ENCODE measurements around the gene TLE1. TPM values are rescaled to one million over a fixed set of nuclear protein-coding genes. Genes with fewer than 3 reads are reported as not detected.
A peak's percentile ranks its signal among the peaks of the same experiment; 100 is the strongest.

The TLE1 gene
- total and polyA plus RNA-seq, 2 experiments from 2014 or later, result 100 to 117 TPM

- DNase-seq (ENCODE audit: low spot score), result peak; percentile 75
- TF ChIP-seq EZH2phosphoT487 (IDR thresholded peaks at IDR 0.05; ENCODE audit: low read depth, severe bottlenecking, unreplicated experiment) (no peak), EZH2 (IDR thresholded peaks at IDR 0.05; ENCODE audit: borderline replicate concordance) (no peak)
- TF ChIP-seq, protein P1, sequence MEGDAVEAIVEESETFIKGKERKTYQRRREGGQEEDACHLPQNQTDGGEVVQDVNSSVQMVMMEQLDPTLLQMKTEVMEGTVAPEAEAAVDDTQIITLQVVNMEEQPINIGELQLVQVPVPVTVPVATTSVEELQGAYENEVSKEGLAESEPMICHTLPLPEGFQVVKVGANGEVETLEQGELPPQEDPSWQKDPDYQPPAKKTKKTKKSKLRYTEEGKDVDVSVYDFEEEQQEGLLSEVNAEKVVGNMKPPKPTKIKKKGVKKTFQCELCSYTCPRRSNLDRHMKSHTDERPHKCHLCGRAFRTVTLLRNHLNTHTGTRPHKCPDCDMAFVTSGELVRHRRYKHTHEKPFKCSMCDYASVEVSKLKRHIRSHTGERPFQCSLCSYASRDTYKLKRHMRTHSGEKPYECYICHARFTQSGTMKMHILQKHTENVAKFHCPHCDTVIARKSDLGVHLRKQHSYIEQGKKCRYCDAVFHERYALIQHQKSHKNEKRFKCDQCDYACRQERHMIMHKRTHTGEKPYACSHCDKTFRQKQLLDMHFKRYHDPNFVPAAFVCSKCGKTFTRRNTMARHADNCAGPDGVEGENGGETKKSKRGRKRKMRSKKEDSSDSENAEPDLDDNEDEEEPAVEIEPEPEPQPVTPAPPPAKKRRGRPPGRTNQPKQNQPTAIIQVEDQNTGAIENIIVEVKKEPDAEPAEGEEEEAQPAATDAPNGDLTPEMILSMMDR (IDR thresholded peaks at IDR 0.05; ENCODE audit: poor library complexity), result no peak
- Histone ChIP-seq H3K9me2 (replicated peaks; ENCODE audit: insufficient read depth) (no peaks in the 10 kb centered on the region), H3K27me3 (no peaks in the 10 kb centered on the region), H3K9me3 (ENCODE audit: low read depth) (no peaks in the 10 kb centered on the region), H3K4me2 (peak overlapping the region; percentile 56), H3K4me3 (no peak overlapping the region), H4K20me1 (ENCODE audit: insufficient read depth, poor library complexity, severe bottlenecking) (no peaks in the 10 kb centered on the region), H2AFZ (no peak overlapping the region), H3K4me1 (ENCODE audit: insufficient read depth) (peaks cover 17% of the 10 kb centered on the region), H3K79me2 (peaks cover 14% of the 10 kb centered on the region), H3K27ac (peak overlapping the region; percentile 89), H3K36me3 (replicated peaks; ENCODE audit: insufficient read depth, low read depth) (no peaks in the 10 kb centered on the region)
- 44% methylated on average over 23 of the region's 23 CpGs for WGBS (ENCODE audit: low lambda C conversion rate, missing lambda C conversion rate)
These were observed 76.1 kb downstream of the TLE1 start for GRCh38 chr9:81613002-81613812.

DNA sequence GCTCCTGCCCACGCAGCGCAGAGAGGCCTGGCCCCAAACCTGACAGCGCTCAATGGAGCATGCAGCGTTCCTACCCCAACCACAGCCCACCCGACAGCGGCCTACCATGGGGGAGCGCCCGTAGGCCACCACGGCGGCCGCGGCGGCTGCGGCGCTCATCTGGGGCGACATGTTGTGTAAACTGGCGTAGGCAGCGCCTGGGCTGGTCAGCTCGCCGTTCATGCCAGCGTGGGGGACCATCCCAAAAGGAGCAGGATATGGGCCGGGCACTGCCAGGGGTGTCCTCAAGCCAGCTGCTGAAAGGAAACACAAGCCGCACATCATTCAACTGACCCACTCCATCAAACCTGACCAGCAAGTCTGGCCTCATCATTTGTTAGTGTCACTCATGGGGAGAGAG lies 77.7 kb downstream of the TLE1 start:
- no peaks in the 10 kb centered on the region for H3K9me3 ChIP-seq (ENCODE audit: low read depth)
- H3K79me2 ChIP-seq, result peaks cover 21% of the 10 kb centered on the region
- peak overlapping the region; percentile 89 for H3K27ac ChIP-seq
- H3K4me2 ChIP-seq, result no peak overlapping the region
- no peak overlapping the region for H2AFZ ChIP-seq
- H3K4me1 ChIP-seq (ENCODE audit: insufficient read depth), result peaks cover 17% of the 10 kb centered on the region
- no peak overlapping the region for H3K4me3 ChIP-seq
- no peak for DNase-seq (ENCODE audit: low spot score)
- TF ChIP-seq EZH2phosphoT487 (IDR thresholded peaks at IDR 0.05; ENCODE audit: low read depth, severe bottlenecking, unreplicated experiment) (no peak), EZH2 (IDR thresholded peaks at IDR 0.05; ENCODE audit: borderline replicate concordance) (no peak)
- TF ChIP-seq, protein P1 (IDR thresholded peaks at IDR 0.05; ENCODE audit: poor library complexity), result no peak
- 98% methylated on average over 23 of the region's 23 CpGs for WGBS (ENCODE audit: low lambda C conversion rate, missing lambda C conversion rate)
- H3K36me3 ChIP-seq (replicated peaks; ENCODE audit: insufficient read depth, low read depth), result no peaks in the 10 kb centered on the region
- H3K9me2 ChIP-seq (replicated peaks; ENCODE audit: insufficient read depth), result no peaks in the 10 kb centered on the region
- no peaks in the 10 kb centered on the region for H3K27me3 ChIP-seq
- no peaks in the 10 kb centered on the region for H4K20me1 ChIP-seq (ENCODE audit: insufficient read depth, poor library complexity, severe bottlenecking)

DNA sequence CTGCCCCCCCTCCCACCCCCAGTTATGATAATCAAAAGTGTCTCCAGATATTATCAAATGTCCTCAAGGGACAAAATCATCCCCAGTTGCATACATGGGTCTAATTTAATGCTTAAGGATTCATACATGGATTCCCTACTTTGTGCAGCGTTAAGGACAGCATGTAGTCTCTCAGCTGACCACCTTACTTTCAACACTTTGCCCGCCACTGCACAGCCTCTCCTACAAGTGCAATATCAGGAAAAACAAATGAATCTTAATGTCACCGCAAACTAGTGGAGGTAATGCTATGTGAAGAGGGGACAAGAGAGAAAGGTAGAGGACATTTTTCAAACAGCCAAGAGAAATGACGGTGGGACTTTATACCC lies 78.6 kb downstream of the TLE1 start:
- Histone ChIP-seq H3K4me3 (no peak overlapping the region), H3K4me2 (no peak overlapping the region), H2AFZ (no peak overlapping the region), H3K9me2 (replicated peaks; ENCODE audit: insufficient read depth) (no peaks in the 10 kb centered on the region), H3K79me2 (peaks cover 19% of the 10 kb centered on the region), H3K27ac (no peak overlapping the region), H3K4me1 (ENCODE audit: insufficient read depth) (peaks cover 17% of the 10 kb centered on the region), H3K36me3 (replicated peaks; ENCODE audit: insufficient read depth, low read depth) (no peaks in the 10 kb centered on the region), H3K27me3 (no peaks in the 10 kb centered on the region), H4K20me1 (ENCODE audit: insufficient read depth, poor library complexity, severe bottlenecking) (no peaks in the 10 kb centered on the region), H3K9me3 (ENCODE audit: low read depth) (no peaks in the 10 kb centered on the region)
- WGBS (ENCODE audit: low lambda C conversion rate, missing lambda C conversion rate), result 95% methylated on average over 4 of the region's 4 CpGs
- no peak for DNase-seq (ENCODE audit: low spot score)
- TF ChIP-seq EZH2phosphoT487 (IDR thresholded peaks at IDR 0.05; ENCODE audit: low read depth, severe bottlenecking, unreplicated experiment) (no peak), EZH2 (IDR thresholded peaks at IDR 0.05; ENCODE audit: borderline replicate concordance) (no peak)
- TF ChIP-seq, protein P1 (IDR thresholded peaks at IDR 0.05; ENCODE audit: poor library complexity), result no peak

All from hepatocyte (in vitro differentiated cells).